Activated T-cell treated with anti-CD3 and anti-CD28 coated beads, Interleukin-2, amount 50 U/mL, for 72 hours (primary cell): Measurements from ENCODE around the gene KRAS. TPM values are rescaled to one million over a fixed set of nuclear protein-coding genes. Genes with fewer than 3 reads are reported as not detected.
"Not testable (repeated sequence)": the region's sequence is repeated elsewhere in the genome, so short reads cannot be mapped to it uniquely, and the experiment has no call there.

Experiments
- ATAC-seq, 2 donors: fragments of 150-1000 bp; cut with Tn5 transposase; replicated peaks in 1 of 2; 2 replicates each; pipeline ENCODE4 v1.10.0; 2021; ENCODE audit warnings: moderate library complexity in 2 of 2, mild to moderate bottlenecking in 1 of 2
- DNase-seq, 2 donors: peaks; one replicate each; pipeline ENCODE4 v3.0.0; 2021 to 2022; ENCODE audit warnings: mixed read lengths in 1 of 2
- H3K27ac Mint-ChIP-seq: one replicate; pipeline ENCODE4 v1.8.0; 2022; ENCODE audit warnings: mild to moderate bottlenecking, moderate library complexity, mixed read lengths
- H3K27me3 Mint-ChIP-seq: one replicate; pipeline ENCODE4 v1.8.0; 2022; ENCODE audit warnings: low read depth, mixed read lengths
- H3K36me3 Mint-ChIP-seq, 2 donors: one replicate each; pipeline ENCODE4 v1.8.0; 2022; ENCODE audit warnings: mixed read lengths in 2 of 2, mild to moderate bottlenecking in 1 of 2; ENCODE audit not compliant: insufficient read depth in 2 of 2
- H3K4me1 Mint-ChIP-seq: one replicate; pipeline ENCODE4 v1.8.0; 2022; ENCODE audit warnings: low read depth, mixed read lengths
- H3K4me3 Mint-ChIP-seq, 2 donors: one replicate each; pipeline ENCODE4 v1.8.0; 2022; ENCODE audit warnings: mild to moderate bottlenecking in 2 of 2, mixed read lengths in 2 of 2, moderate library complexity in 2 of 2
- H3K9me3 Mint-ChIP-seq, 2 donors: one replicate each; pipeline ENCODE4 v1.8.0; 2022; ENCODE audit warnings: mixed read lengths in 2 of 2
- total RNA-seq, 2 donors: library from RNA; stranded (reverse); gene quantifications; one replicate each; pipeline ENCODE4 v1.2.3, GENCODE V29; 2022

KRAS gene
- 10 to 100 TPM; 29.0 to 34.4 TPM for total RNA-seq

DNA sequence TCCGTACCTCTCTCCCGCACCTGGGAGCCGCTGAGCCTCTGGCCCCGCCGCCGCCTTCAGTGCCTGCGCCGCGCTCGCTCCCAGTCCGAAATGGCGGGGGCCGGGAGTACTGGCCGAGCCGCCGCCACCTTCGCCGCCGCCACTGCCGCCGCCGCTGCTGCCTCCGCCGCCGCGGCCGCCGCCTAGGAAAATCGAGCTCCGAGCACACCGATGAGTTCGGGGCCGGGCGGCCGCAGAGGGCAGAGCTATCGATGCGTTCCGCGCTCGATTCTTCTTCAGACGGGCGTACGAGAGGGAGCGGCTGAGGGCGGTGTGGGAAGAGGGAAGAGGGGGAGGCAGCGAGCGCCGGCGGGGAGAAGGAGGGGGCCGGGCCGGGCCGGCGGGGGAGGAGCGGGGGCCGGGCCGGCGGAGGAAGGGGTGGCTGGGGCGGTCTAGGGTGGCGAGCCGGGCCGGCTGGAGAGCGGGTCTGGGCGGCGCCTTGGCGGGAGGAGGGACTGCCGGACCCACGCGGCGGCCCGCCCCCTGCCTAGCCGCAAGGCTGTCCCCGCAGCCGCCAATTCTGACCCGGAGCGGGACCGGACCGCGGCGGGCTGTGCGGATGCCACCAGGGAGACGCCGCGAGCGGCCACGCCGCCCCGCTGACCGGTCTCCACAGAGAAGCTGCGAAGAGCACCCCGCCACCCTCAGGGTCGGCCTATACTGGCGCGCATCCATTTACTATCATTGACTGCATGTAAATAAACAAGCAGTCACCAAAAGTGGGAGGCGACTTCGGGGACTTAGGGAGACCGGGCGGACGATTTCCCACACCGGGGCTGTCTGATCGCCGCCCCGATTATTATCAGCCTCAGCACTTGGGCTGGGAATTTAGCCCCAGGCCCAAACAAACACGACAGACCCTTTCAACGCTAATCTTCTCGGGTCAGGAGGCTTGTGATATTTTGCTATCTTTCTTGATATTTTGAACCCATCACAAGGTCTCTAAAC is at the start of gene KRAS:
Gene KRAS (minus strand): TSS at position 186 of the 987 bp plus-strand sequence.
- ATAC-seq: peak; percentile 87 to 89
- Mint-ChIP-seq H3K27me3 (peaks cover 28% of the 10 kb centered on the region), H3K27ac (peak within 1 kb of the TSS; percentile 96), H3K4me1 (peaks cover 31% of the 10 kb centered on the region), H3K9me3 (no peaks in the 10 kb centered on the region), H3K36me3 (peaks cover 9 to 10% of the 10 kb centered on the region in 2 donors), H3K4me3 (peak within 1 kb of the TSS; percentile 87 to 94)
- peak; percentile 92 to 94 for DNase-seq

GRCh38 chr12:25296381-25296780 is 45.7 kb upstream of the KRAS start:
- ATAC-seq (no peak), DNase-seq (no peak)
- H3K4me3 Mint-ChIP-seq: no peak overlapping the region
- H3K9me3 Mint-ChIP-seq: no peaks in the 10 kb centered on the region
- H3K27ac Mint-ChIP-seq: no peak overlapping the region
- peaks cover 3% of the 10 kb centered on the region for H3K27me3 Mint-ChIP-seq
- peaks cover 12% of the 10 kb centered on the region for H3K4me1 Mint-ChIP-seq
- H3K36me3 Mint-ChIP-seq: no peaks in the 10 kb centered on the region

DNA sequence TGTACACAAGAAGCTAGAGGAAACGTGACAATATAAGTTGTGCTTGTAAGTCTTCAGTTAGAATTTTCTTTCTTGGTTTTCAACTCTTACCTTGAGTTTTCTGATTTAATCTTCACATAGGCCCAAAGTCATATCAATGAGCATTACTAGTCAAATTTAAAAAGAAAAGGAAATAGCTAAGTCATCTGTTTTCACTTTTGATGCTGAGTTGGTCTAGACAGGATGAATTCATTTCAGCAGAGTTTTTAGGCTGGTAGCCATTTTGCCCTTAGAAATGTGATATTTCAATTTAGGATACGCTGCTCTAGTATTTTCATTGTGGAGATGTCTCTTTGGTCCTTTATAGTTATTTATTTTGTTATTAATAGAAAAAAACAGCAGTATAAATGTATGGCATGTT is 44.6 kb upstream of the KRAS start:
- no peak overlapping the region for H3K4me3 Mint-ChIP-seq
- H3K36me3 Mint-ChIP-seq: no peaks in the 10 kb centered on the region
- ATAC-seq: no peak
- H3K27me3 Mint-ChIP-seq: no peaks in the 10 kb centered on the region
- H3K4me1 Mint-ChIP-seq: peaks cover 12% of the 10 kb centered on the region
- H3K27ac Mint-ChIP-seq: no peak overlapping the region
- no peak for DNase-seq
- no peaks in the 10 kb centered on the region for H3K9me3 Mint-ChIP-seq

DNA sequence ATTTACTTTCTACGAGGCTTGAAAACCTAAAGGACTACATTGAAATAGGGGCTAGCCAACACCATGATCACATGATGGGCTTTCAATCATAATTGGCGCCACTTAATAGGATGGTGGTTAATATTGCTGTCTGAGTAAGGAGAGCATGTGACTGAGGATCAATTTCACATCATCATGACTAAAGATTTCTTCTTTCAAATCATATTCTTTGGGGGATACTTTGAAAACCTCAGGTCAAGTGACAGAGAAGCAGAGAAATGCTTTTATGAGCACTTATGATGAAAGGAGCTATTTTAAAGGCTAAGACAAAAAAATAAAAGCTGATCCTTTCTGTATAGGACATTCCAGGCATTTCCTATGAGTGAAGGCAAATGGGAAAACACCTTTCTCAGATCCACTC is 42.9 kb upstream of the KRAS start:
- Mint-ChIP-seq H3K36me3 (no peaks in the 10 kb centered on the region), H3K27ac (no peak overlapping the region), H3K9me3 (peaks cover 0 to 2% of the 10 kb centered on the region in 2 donors), H3K4me3 (no peak overlapping the region), H3K27me3 (no peaks in the 10 kb centered on the region), H3K4me1 (peaks cover 12% of the 10 kb centered on the region)
- DNase-seq: no peak
- ATAC-seq: no peak

DNA sequence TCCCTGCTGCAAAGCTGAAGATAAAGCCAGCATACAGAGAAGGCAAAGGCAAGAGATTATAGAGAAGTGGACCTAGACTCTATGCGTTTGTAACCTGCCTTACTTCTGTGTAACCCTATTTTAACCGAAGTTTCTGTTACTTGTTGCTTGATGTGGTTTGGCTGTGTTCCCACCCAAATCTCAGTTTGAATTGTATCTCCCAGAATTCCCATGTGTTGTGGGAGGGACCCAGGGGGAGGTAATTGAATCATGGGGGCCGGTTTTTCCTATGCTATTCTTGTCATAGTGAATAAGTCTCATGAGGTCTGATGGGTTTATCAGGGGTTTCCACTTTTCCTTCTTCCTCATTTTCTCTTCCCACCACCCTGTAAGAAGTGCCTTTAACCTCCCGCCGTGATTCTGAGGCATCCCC is 42.1 kb upstream of the KRAS start:
- not testable (repeated sequence) for H3K27me3 Mint-ChIP-seq, H3K27ac Mint-ChIP-seq, H3K36me3 Mint-ChIP-seq, H3K9me3 Mint-ChIP-seq
- ATAC-seq (peak in 1 of 2 donors; percentile 35), DNase-seq (peak in 1 of 2 donors; percentile 4)
- Mint-ChIP-seq H3K4me1 (peaks cover 12% of the 10 kb centered on the region), H3K4me3 (peak overlapping the region in 1 of 2 donors; percentile 21)

DNA sequence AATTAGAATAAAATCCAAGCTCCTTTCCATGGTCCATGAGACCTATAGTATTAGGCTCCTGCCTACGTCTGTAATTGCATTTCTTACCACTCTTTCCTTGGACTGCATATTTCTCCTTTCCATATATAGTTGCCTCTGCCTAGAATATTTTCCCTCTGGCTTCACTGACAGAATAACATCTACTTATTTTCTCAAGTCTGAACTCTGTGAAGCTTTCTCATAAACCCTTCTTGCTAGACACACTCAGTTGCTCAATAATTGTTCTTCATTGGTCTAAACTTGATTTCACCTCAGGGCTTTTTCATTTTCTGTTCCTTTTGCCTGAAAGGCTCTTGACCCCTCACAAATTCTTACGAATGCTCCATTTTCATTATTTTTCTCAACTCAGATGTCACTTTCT is 36.9 kb upstream of the KRAS start:
- H3K36me3 Mint-ChIP-seq: no peaks in the 10 kb centered on the region
- no peaks in the 10 kb centered on the region for H3K27me3 Mint-ChIP-seq
- H3K4me1 Mint-ChIP-seq: peaks cover 18% of the 10 kb centered on the region
- H3K4me3 Mint-ChIP-seq: no peak overlapping the region
- H3K27ac Mint-ChIP-seq: no peak overlapping the region
- no peak for DNase-seq
- ATAC-seq: no peak
- peaks cover 0 to 2% of the 10 kb centered on the region in 2 donors for H3K9me3 Mint-ChIP-seq

GRCh38 chr12:25286837-25287236 is 36.1 kb upstream of the KRAS start:
- ATAC-seq (no peak), DNase-seq (no peak)
- Mint-ChIP-seq H3K9me3 (peaks cover 0 to 2% of the 10 kb centered on the region in 2 donors), H3K27ac (peak overlapping the region; percentile 3), H3K36me3 (no peaks in the 10 kb centered on the region), H3K27me3 (no peaks in the 10 kb centered on the region), H3K4me1 (peaks cover 18% of the 10 kb centered on the region), H3K4me3 (no peak overlapping the region)

GRCh38 chr12:25284024-25284423 is 33.3 kb upstream of the KRAS start:
- Mint-ChIP-seq H3K4me1 (peaks cover 34% of the 10 kb centered on the region), H3K36me3 (no peaks in the 10 kb centered on the region), H3K4me3 (no peak overlapping the region), H3K9me3 (no peaks in the 10 kb centered on the region), H3K27ac (no peak overlapping the region), H3K27me3 (no peaks in the 10 kb centered on the region)
- DNase-seq (no peak), ATAC-seq (no peak)

DNA sequence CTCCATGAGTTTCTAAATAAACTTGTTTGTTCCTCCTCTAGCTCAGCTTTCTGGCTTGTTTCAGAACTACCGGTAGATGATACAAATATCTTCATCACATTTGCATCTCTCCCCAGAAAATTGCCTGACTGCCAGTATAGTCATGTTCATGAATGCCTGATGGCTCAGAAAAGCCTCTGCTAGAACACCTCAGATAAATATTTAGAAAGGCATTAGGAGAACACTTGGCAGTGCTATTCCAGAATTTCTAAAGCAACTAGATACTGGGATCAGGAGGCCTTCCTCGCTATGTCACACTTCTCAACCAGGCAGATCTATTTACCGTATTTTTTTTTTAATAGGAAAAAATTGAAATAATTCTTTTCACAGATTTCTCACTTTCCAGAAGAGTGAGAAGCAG is 32.3 kb upstream of the KRAS start:
- H3K4me1 Mint-ChIP-seq: peaks cover 34% of the 10 kb centered on the region
- no peak for ATAC-seq
- no peak for DNase-seq
- H3K9me3 Mint-ChIP-seq: no peaks in the 10 kb centered on the region
- H3K4me3 Mint-ChIP-seq: no peak overlapping the region
- H3K27ac Mint-ChIP-seq: no peak overlapping the region
- no peaks in the 10 kb centered on the region for H3K27me3 Mint-ChIP-seq
- no peaks in the 10 kb centered on the region for H3K36me3 Mint-ChIP-seq

GRCh38 chr12:25280082-25280481 is 29.4 kb upstream of the KRAS start:
- peaks cover 45% of the 10 kb centered on the region for H3K4me1 Mint-ChIP-seq

GRCh38 chr12:25278269-25278668 is 27.5 kb upstream of the KRAS start:
- Mint-ChIP-seq H3K4me1 (peaks cover 39% of the 10 kb centered on the region), H3K4me3 (no peak overlapping the region), H3K27me3 (no peaks in the 10 kb centered on the region), H3K36me3 (peaks cover 0 to 2% of the 10 kb centered on the region in 2 donors), H3K9me3 (no peaks in the 10 kb centered on the region), H3K27ac (no peak overlapping the region)
- ATAC-seq: no peak
- DNase-seq: no peak

More at GRCh38 chr12:25280082-25280481, 29.4 kb upstream of the KRAS start:
- no peaks in the 10 kb centered on the region for H3K27me3 Mint-ChIP-seq
- H3K4me3 Mint-ChIP-seq: peak overlapping the region in 1 of 2 donors; percentile 34
- no peaks in the 10 kb centered on the region for H3K9me3 Mint-ChIP-seq
- peaks cover 0 to 2% of the 10 kb centered on the region in 2 donors for H3K36me3 Mint-ChIP-seq
- ATAC-seq (no peak), DNase-seq (no peak)
- peak overlapping the region; percentile 3 for H3K27ac Mint-ChIP-seq

DNA sequence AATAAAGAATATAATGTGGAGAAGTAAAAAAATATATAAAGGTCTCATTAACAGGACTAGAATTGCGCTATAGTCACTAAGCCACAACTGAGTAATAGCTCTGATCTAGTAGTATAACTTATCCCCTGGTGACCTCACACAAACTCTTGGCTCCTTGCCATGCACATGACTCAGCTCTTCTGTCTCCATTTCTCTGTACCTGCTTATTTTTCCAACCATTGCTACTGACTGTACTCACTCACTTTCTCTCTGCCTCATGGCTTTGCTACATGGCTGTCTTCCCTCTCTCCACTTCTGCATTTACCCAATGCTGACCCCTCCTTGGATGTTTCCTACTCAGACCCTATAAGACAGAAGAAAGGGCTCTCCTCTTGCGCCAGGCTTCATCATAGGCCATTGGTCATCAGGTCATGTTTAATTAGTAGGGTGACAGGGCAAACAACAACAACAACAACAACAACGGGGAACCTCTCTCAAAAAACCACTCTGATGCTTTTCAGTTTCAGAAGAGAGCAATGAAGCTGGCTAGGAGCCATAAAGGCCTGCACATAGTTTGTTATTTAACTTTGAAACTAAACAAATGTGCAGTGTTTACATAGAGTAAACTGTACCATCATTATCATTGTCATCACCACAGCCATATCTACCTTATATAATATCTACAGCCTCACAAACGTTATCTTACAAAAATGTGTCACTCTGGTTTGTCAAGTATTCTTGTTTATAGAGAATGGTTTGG is 25.6 kb upstream of the KRAS start:
- Mint-ChIP-seq H3K4me3 (no peak overlapping the region), H3K4me1 (peaks cover 27% of the 10 kb centered on the region), H3K9me3 (no peaks in the 10 kb centered on the region), H3K27ac (peak overlapping the region; percentile 4), H3K27me3 (no peaks in the 10 kb centered on the region), H3K36me3 (peaks cover 0 to 2% of the 10 kb centered on the region in 2 donors)
- DNase-seq: peak; percentile 78 to 81
- ATAC-seq: peak; percentile 97 to 99

DNA sequence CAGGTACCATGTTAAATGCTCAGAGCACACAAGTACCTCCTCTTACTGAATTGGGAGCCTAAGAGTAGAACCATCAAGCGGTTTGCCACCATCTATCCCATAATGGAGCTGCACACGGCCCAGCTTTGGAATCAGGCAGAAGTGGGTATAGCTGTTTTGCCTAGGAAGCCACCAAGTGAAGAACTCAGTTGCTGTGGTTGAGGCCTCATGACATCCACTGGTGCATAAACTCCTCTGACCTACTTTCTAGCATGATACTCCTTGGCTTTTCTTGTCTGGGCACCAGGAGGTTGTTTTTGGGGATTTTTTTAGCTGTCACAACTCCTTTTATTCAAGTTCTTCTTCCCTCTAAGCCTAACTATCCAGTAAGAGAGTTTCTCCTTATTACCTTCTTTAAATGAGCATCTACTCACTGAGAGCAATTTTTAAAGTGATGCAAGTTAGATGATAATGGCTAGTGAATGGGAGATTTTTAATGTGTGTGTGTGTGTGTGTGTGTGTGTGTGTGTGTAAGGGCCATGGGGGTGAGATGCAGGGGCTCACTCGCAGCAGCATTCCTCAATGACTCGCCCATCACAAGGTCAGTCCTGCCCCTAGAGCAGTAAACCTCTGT is 20.9 kb upstream of the KRAS start:
- peaks cover 22% of the 10 kb centered on the region for H3K4me1 Mint-ChIP-seq
- peaks cover 0 to 2% of the 10 kb centered on the region in 2 donors for H3K36me3 Mint-ChIP-seq
- DNase-seq (no peak), ATAC-seq (no peak)
- no peak overlapping the region for H3K4me3 Mint-ChIP-seq
- no peaks in the 10 kb centered on the region for H3K27me3 Mint-ChIP-seq
- H3K9me3 Mint-ChIP-seq: no peaks in the 10 kb centered on the region
- no peak overlapping the region for H3K27ac Mint-ChIP-seq
